Measurements from ENCODE around the gene SMARCB1.
A peak's percentile ranks its signal among the peaks of the same experiment; 100 is the strongest.

Gene SMARCB1

GRCh38 chr22:23845265-23846080, 58.7 kb downstream of the SMARCB1 start:
- peaks cover 2% of the 10 kb centered on the region for H3K4me1 ChIP-seq (ENCODE audit: control insufficient read depth, low read depth, low read length)
- no peak overlapping the region for H2BK120ac ChIP-seq (ENCODE audit: low read depth, low read length)
- no peak overlapping the region for H3K23ac ChIP-seq (ENCODE audit: low read length)
- no peak for DNase-seq
- no peak overlapping the region for H3K18ac ChIP-seq (ENCODE audit: low read length)
- no peak overlapping the region for H3K4me2 ChIP-seq (ENCODE audit: low read length)
- no peak overlapping the region for H2BK15ac ChIP-seq (replicated peaks; ENCODE audit: low read depth)
- H3K4me3 ChIP-seq (ENCODE audit: low read length), result no peak overlapping the region
- H3K27me3 ChIP-seq (ENCODE audit: insufficient read depth, low read length, poor library complexity), result no peaks in the 10 kb centered on the region
- H3K27ac ChIP-seq (ENCODE audit: low read depth, low read length), result no peak overlapping the region
- H2AK5ac ChIP-seq (ENCODE audit: low read length), result no peak overlapping the region
- no peak overlapping the region for H3K4ac ChIP-seq (ENCODE audit: low read depth, low read length)
- H3K79me1 ChIP-seq (ENCODE audit: low read length), result no peaks in the 10 kb centered on the region
- WGBS (ENCODE audit: extremely low coverage, insufficient coverage, low lambda C conversion rate), result no CpG with 5 or more reads among the region's 9 CpGs
- H3K36me3 ChIP-seq (ENCODE audit: control insufficient read depth, insufficient read depth, low read length), result no peaks in the 10 kb centered on the region
- no peak overlapping the region for H4K8ac ChIP-seq (ENCODE audit: low read depth, low read length)
- H4K5ac ChIP-seq (ENCODE audit: low read length), result no peak overlapping the region
- H3K9ac ChIP-seq (ENCODE audit: low read length), result no peak overlapping the region
- no peak overlapping the region for H2BK5ac ChIP-seq (ENCODE audit: low read length)
- H3K79me2 ChIP-seq (ENCODE audit: control insufficient read depth, insufficient read depth, low read length), result no peaks in the 10 kb centered on the region
- H3K56ac ChIP-seq (ENCODE audit: low read length), result no peak overlapping the region

- Histone ChIP-seq H4K5ac (ENCODE audit: low read length) (no peak overlapping the region), H3K79me2 (ENCODE audit: control insufficient read depth, insufficient read depth, low read length) (no peaks in the 10 kb centered on the region), H2BK120ac (ENCODE audit: low read depth, low read length) (no peak overlapping the region)
Observed at GRCh38 chr22:23846081-23846469, 59.3 kb downstream of the SMARCB1 start.

GRCh38 chr22:23847310-23847920, 60.6 kb downstream of the SMARCB1 start:
- no peak overlapping the region for H3K4me2 ChIP-seq (ENCODE audit: low read length)
- no peak overlapping the region for H3K18ac ChIP-seq (ENCODE audit: low read length)
- H3K4me1 ChIP-seq (ENCODE audit: control insufficient read depth, low read depth, low read length), result peaks cover 2% of the 10 kb centered on the region
- H3K56ac ChIP-seq (ENCODE audit: low read length), result no peak overlapping the region
- no peak overlapping the region for H3K9ac ChIP-seq (ENCODE audit: low read length)
- no peak for DNase-seq
- no peak overlapping the region for H3K27ac ChIP-seq (ENCODE audit: low read depth, low read length)
- H3K23ac ChIP-seq (ENCODE audit: low read length), result no peak overlapping the region
- no peaks in the 10 kb centered on the region for H3K79me1 ChIP-seq (ENCODE audit: low read length)
- H2BK5ac ChIP-seq (ENCODE audit: low read length), result no peak overlapping the region
- no peaks in the 10 kb centered on the region for H3K79me2 ChIP-seq (ENCODE audit: control insufficient read depth, insufficient read depth, low read length)
- no peaks in the 10 kb centered on the region for H3K27me3 ChIP-seq (ENCODE audit: insufficient read depth, low read length, poor library complexity)
- WGBS (ENCODE audit: extremely low coverage, insufficient coverage, low lambda C conversion rate), result no CpG with 5 or more reads among the region's 18 CpGs
- H3K4me3 ChIP-seq (ENCODE audit: low read length), result no peak overlapping the region
- no peak overlapping the region for H4K8ac ChIP-seq (ENCODE audit: low read depth, low read length)
- H3K4ac ChIP-seq (ENCODE audit: low read depth, low read length), result no peak overlapping the region
- no peak overlapping the region for H2BK15ac ChIP-seq (replicated peaks; ENCODE audit: low read depth)
- H3K36me3 ChIP-seq (ENCODE audit: control insufficient read depth, insufficient read depth, low read length), result no peaks in the 10 kb centered on the region
- no peak overlapping the region for H2BK120ac ChIP-seq (ENCODE audit: low read depth, low read length)
- H2AK5ac ChIP-seq (ENCODE audit: low read length), result no peak overlapping the region
- H4K5ac ChIP-seq (ENCODE audit: low read length), result no peak overlapping the region

More at GRCh38 chr22:23846081-23846469, 59.3 kb downstream of the SMARCB1 start:
- Histone ChIP-seq H2BK15ac (replicated peaks; ENCODE audit: low read depth) (no peak overlapping the region), H2AK5ac (ENCODE audit: low read length) (no peak overlapping the region), H3K79me1 (ENCODE audit: low read length) (no peaks in the 10 kb centered on the region), H3K27ac (ENCODE audit: low read depth, low read length) (peak overlapping the region; percentile 25), H3K4me1 (ENCODE audit: control insufficient read depth, low read depth, low read length) (peaks cover 2% of the 10 kb centered on the region), H3K27me3 (ENCODE audit: insufficient read depth, low read length, poor library complexity) (no peaks in the 10 kb centered on the region), H3K18ac (ENCODE audit: low read length) (peak overlapping the region; percentile 3), H3K4me3 (ENCODE audit: low read length) (no peak overlapping the region), H4K8ac (ENCODE audit: low read depth, low read length) (no peak overlapping the region), H3K9ac (ENCODE audit: low read length) (peak overlapping the region; percentile 3), H3K4me2 (ENCODE audit: low read length) (no peak overlapping the region), H3K23ac (ENCODE audit: low read length) (no peak overlapping the region), H3K4ac (ENCODE audit: low read depth, low read length) (no peak overlapping the region), H3K56ac (ENCODE audit: low read length) (peak overlapping the region; percentile 39), H3K36me3 (ENCODE audit: control insufficient read depth, insufficient read depth, low read length) (no peaks in the 10 kb centered on the region), H2BK5ac (ENCODE audit: low read length) (no peak overlapping the region)
- WGBS (ENCODE audit: extremely low coverage, insufficient coverage, low lambda C conversion rate), result no CpG with 5 or more reads among the region's 7 CpGs
- DNase-seq, result no peak

- no CpG with 5 or more reads among the region's 24 CpGs for WGBS (ENCODE audit: extremely low coverage, insufficient coverage, low lambda C conversion rate)
- no peak overlapping the region for H3K9ac ChIP-seq (ENCODE audit: low read length)
Observed at GRCh38 chr22:23847991-23848864, 61.5 kb downstream of the SMARCB1 start.

GRCh38 chr22:23849009-23850006, 62.5 kb downstream of the SMARCB1 start:
- Histone ChIP-seq H3K23ac (ENCODE audit: low read length) (no peak overlapping the region), H3K4me3 (ENCODE audit: low read length) (no peak overlapping the region), H2AK5ac (ENCODE audit: low read length) (peak overlapping the region; percentile 12), H3K4me2 (ENCODE audit: low read length) (no peak overlapping the region), H3K56ac (ENCODE audit: low read length) (peak overlapping the region; percentile 86), H2BK15ac (replicated peaks; ENCODE audit: low read depth) (no peak overlapping the region), H3K9ac (ENCODE audit: low read length) (peak overlapping the region; percentile 59), H3K79me1 (ENCODE audit: low read length) (no peaks in the 10 kb centered on the region), H4K8ac (ENCODE audit: low read depth, low read length) (no peak overlapping the region), H4K5ac (ENCODE audit: low read length) (no peak overlapping the region), H3K4ac (ENCODE audit: low read depth, low read length) (no peak overlapping the region), H3K36me3 (ENCODE audit: control insufficient read depth, insufficient read depth, low read length) (no peaks in the 10 kb centered on the region), H2BK120ac (ENCODE audit: low read depth, low read length) (no peak overlapping the region), H3K27me3 (ENCODE audit: insufficient read depth, low read length, poor library complexity) (no peaks in the 10 kb centered on the region), H2BK5ac (ENCODE audit: low read length) (no peak overlapping the region), H3K18ac (ENCODE audit: low read length) (peak overlapping the region; percentile 63), H3K4me1 (ENCODE audit: control insufficient read depth, low read depth, low read length) (peaks cover 2% of the 10 kb centered on the region), H3K27ac (ENCODE audit: low read depth, low read length) (no peak overlapping the region), H3K79me2 (ENCODE audit: control insufficient read depth, insufficient read depth, low read length) (no peaks in the 10 kb centered on the region)
- WGBS (ENCODE audit: extremely low coverage, insufficient coverage, low lambda C conversion rate), result no CpG with 5 or more reads among the region's 62 CpGs
- DNase-seq, result peak; percentile 93

More at GRCh38 chr22:23847991-23848864, 61.5 kb downstream of the SMARCB1 start:
- no peaks in the 10 kb centered on the region for H3K36me3 ChIP-seq (ENCODE audit: control insufficient read depth, insufficient read depth, low read length)
- no peak overlapping the region for H3K4me2 ChIP-seq (ENCODE audit: low read length)
- DNase-seq, result peak; percentile 61
- H4K8ac ChIP-seq (ENCODE audit: low read depth, low read length), result no peak overlapping the region
- H2BK5ac ChIP-seq (ENCODE audit: low read length), result no peak overlapping the region
- H3K4ac ChIP-seq (ENCODE audit: low read depth, low read length), result peak overlapping the region; percentile 9
- no peak overlapping the region for H3K18ac ChIP-seq (ENCODE audit: low read length)
- no peaks in the 10 kb centered on the region for H3K79me2 ChIP-seq (ENCODE audit: control insufficient read depth, insufficient read depth, low read length)
- H4K5ac ChIP-seq (ENCODE audit: low read length), result no peak overlapping the region
- no peaks in the 10 kb centered on the region for H3K79me1 ChIP-seq (ENCODE audit: low read length)
- H3K56ac ChIP-seq (ENCODE audit: low read length), result peak overlapping the region; percentile 62
- no peak overlapping the region for H3K4me3 ChIP-seq (ENCODE audit: low read length)
- H3K27ac ChIP-seq (ENCODE audit: low read depth, low read length), result no peak overlapping the region
- peaks cover 2% of the 10 kb centered on the region for H3K4me1 ChIP-seq (ENCODE audit: control insufficient read depth, low read depth, low read length)
- H2BK15ac ChIP-seq (replicated peaks; ENCODE audit: low read depth), result no peak overlapping the region
- H3K23ac ChIP-seq (ENCODE audit: low read length), result no peak overlapping the region
- H2BK120ac ChIP-seq (ENCODE audit: low read depth, low read length), result no peak overlapping the region
- H3K27me3 ChIP-seq (ENCODE audit: insufficient read depth, low read length, poor library complexity), result no peaks in the 10 kb centered on the region
- no peak overlapping the region for H2AK5ac ChIP-seq (ENCODE audit: low read length)
